C4-2B (cell line): Measurements from ENCODE around the gene PYGL.

ENCODE experiments used
- H3K27ac ChIP-seq: fragments of 450-650 bp; 2 replicates; pipeline ENCODE4 v1.5.1; 2017
- CTCF ChIP-seq: fragments of 450-650 bp; conservative IDR thresholded peaks from 2 replicates; pipeline ENCODE4 v1.5.1; 2017; ENCODE audit warnings: mild to moderate bottlenecking
- ZFX ChIP-seq: fragments of 450-650 bp; IDR thresholded peaks from 2 replicates; pipeline ENCODE4 v1.6.1; 2017

PYGL gene

DNA sequence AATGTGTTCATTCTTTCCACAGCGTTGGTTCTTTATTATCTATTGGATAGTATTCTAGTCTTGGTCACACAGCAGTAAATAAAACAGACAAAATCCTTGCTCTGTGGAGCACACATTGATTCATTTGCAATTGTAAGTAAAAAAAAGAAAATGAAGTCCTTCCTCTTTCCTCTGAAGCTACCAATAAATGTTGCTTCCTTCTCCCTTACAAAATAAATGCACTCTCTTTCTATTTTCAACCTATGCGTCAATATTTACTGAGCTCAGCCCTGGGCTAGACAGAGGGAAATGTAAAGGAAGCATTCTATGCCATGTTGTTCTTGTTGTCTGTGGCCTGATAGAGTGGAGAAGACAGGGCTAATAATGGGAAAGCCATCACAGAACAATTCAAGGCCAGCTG is 69.5 kb downstream of the PYGL start:
- TF ChIP-seq CTCF (no peak), ZFX (no peak)
- no peak overlapping the region for H3K27ac ChIP-seq

DNA sequence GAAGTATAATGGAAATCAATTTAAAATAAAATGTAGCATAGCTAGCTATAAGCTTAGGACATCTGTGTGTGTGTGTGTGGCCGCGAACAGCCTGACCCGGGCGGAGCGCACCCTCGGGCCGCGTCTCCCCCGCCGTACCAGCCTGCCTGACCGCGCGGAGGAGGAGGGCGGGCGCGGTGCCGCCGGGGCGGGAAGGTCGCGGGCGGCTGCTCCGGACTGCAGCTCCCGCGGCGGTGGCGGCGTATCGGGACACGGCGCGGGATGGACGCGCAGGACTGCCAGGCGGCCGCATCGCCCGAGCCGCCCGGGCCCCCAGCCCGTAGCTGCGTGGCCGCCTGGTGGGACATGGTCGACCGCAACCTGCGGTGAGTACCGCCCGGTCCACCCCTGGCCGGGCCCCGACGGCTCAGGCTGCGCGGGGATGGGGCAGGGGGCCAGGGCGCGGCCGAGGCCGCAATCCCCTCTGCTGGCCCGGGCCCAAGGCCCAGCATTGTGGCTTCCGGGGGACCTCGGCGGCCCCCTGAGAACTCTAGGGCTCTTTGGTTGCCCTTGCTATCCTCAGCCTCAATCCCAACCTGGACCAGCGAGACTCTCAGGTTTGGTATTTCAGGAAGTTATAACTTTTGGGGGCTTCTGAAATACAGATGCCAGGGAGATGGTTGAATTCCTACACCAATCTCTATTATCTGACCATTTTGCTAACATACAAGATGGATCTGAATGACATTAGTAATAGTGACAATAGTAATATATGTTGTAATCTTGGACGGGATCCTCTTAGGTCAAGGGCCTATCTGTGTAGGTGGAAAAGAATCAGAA is 72.2 kb downstream of the PYGL start, which contains the start of gene ABHD12B:
ABHD12B (plus strand) TSS at position 140 of the 819 bp plus-strand sequence; CDS start at position 262, 122 bp downstream.
- no peak within 1 kb of the TSS for H3K27ac ChIP-seq

DNA sequence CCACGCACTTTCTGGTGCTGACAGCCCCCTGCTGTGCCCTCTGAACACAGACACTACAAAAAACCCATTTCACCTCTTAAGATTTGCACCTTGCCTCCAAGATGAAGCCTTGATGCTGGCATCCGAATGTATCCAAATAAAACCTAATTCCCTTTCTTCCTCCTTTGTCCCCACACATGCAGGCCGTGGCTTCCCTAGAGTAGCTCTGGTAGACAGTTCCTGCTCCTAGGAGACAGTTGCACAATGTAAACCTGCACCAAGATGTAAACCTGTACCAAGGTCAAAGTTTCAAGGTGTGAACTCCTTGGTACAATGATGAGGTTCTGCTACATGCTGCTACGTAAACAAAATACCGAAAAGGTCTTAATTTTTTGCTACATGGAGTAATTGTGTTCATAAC is 73.1 kb downstream of the PYGL start:
- TF ChIP-seq CTCF (no peak), ZFX (no peak)
- no peak overlapping the region for H3K27ac ChIP-seq

More for the DNA sequence above, 72.2 kb downstream of the PYGL start, which contains the start of gene ABHD12B:
- TF ChIP-seq ZFX: no peak

DNA sequence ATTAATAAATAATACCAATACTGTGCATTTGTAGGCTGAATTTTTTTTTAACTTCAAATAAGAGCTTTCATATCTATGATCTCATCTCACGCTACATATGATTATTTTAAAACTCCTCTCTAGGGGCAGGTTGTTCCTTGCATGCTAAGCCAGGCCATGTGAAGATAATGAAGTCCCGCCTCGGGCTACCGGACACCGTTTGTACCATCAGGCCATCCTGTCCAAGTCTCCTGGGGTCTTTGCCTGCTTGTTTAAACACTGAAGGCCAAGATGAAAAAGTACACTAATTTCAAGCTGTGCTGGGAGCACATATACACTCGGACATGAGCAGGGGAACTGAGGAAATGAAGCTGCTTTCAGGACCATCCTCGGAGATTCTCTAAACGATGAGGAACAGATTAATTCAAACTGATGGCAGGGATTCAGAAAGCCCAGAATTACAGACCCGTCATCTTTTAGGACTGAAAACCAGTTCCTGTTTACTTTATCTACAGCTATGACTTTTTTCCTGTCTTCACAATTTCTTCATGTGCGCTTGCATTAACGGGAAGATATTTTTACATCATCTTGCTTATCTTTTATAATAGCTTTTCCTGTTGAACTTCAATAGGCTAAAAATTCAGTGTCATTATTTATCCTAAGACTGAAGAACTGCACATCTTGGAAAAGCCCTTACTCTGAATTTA is 78.7 kb downstream of the PYGL start:
- no peak overlapping the region for H3K27ac ChIP-seq
- no peak for TF ChIP-seq ZFX
- no peak for TF ChIP-seq CTCF

DNA sequence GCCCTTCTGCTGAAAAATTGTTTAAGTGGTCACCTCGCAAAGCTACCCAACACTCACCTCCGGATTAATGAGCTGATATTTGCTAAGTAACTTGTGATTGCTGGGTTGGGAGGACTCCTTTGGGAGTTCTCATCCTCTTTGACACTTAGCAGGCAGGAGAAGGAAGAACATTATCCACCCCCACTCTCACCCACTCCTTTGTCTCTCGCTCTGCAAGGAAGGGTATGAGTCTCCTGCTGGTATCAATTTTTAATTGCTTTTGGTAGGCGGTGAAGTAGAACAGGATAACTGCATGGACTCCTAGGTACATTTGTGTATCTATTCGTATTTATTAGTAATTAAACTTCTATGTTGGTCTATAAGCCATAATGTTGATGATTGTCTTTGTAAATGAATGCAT is 79.3 kb downstream of the PYGL start:
- TF ChIP-seq CTCF: no peak
- TF ChIP-seq ZFX: no peak
- no peak overlapping the region for H3K27ac ChIP-seq

- TF ChIP-seq CTCF (no peak), ZFX (no peak)
Observed at GRCh38 chr14:50864237-50864636, 80.0 kb downstream of the PYGL start.

GRCh38 chr14:50862036-50862570 is 82.2 kb downstream of the PYGL start:
- TF ChIP-seq CTCF: no peak
- no peak for TF ChIP-seq ZFX
- no peak overlapping the region for H3K27ac ChIP-seq

More at GRCh38 chr14:50864237-50864636, 80.0 kb downstream of the PYGL start:
- no peak overlapping the region for H3K27ac ChIP-seq
